GM21786 (cell line): Measurements from ENCODE around the gene GPD2.

Experiments used
- ATAC-seq: cut with Tn5 transposase; IDR thresholded peaks from one replicate; pipeline ENCODE4 v1.9.1; 2021; ENCODE audit not compliant: unreplicated experiment

The GPD2 gene

DNA sequence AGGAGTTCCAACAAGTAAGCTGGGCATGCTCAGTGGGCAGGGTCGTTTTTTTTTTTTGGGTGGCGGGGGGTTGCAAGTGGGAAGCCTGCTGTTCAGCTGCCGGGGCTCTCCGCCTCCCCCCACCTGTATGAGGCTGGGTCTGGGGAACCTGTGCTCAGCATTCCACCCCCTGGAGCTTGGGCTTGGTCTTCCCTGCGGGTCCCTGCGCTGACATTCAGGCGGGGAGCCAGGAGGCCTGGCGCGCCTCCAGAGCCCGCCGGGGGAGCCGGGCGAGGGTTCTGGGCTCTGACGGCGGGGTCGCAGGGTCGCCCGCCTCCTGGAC is 822 bp upstream of the GPD2 start:
- ATAC-seq: peak; percentile 0

DNA sequence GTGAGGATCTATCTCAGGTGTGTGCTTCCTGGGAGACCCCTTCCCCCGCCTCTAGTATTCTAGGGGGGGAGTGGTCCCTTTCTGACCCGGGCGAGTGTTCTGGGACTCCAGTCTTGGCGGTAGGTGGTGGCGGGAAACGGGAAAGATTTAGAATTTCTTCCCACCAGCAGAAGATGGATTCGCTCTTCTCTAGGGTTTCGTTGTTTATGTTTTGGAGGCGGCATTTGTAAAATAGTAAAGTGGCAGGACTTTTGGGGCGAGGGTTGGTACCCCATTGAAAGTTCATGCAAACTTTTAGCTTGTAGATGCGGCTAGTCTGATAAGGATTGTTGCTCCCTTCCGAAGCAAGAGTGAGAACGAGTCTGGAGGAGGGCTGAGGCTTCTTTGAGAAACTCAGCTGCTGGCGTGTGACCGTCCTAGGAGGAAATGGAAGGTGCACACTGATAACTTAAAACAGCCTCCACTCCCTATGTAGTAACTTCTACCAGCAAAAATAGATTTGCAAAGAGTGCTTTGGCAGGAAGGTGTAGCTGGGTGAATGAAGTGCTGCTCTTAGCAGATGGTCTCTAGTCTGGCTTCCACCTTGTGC is 412 bp downstream of the GPD2 start:
- peak; percentile 45 for ATAC-seq

DNA sequence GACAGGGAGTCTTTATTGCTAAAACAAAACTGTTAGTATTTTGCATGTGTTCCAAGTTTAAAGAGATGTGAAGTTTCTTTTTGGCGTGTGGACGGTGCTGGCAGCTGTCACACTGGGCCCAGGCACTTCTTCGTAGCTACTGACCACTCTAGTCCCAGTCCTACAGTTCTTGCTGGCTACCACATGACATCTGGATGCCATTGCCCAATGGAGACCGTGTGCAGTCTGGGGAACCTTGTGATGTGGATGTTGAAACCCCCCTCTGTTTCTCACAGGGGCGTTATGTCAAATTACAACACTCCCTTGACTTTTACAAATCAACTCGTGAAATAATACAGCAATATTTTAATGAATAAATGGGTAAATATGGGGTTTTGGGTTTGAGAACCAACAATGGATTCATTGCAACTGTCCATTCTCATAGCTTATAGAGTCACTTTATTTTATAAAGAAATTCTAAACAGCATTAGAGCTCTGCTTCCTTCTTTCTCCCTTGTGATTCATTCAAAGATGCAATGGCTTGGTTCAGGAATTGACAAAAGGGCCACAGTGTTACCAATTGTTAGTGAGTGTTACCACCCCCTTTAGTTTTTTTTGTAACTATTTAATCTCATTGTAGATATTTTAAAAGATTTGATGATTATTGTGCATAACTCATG is 1.2 kb downstream of the GPD2 start:
- ATAC-seq: peak; percentile 19

DNA sequence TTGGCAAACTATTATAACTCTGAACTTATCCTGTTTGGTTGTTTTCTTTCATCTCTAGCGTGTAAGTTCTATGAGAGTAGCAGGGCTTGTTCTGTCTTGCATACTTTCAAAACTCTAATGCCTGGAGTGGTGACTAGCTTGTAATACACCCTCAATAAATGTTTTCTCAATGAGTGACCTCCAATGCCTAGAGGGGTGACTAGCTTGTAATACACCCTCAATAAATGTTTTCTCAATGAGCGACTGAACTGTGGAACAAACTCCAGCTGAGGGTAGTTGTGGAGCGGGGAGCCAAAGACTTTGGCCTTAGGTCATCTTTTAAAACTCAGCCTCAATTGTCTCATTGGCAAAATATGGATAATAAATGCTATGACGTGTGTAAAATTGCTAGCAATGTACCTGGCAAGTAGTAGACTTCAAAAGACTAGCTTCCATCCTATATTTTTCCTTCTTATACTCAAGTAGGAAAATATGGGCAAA is 1.8 kb downstream of the GPD2 start:
- no peak for ATAC-seq

DNA sequence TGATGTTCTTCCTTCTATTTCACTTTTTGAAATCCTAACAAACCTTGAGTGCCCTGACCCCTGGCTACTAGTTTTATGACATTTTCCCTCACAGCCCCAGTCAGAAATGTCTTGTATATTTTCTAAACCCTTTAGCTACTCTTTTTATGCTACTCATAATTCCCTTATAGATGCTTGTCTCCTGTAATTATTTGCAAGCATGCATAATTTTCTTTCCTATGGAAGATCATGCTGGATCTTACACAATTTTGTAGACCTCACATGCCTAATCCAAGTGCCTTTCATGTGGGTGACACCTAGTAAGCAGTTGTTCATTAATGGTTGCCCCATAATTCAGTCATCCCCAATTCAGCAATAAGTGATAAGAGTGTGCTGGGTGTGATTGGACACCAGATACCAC is 6.9 kb downstream of the GPD2 start:
- ATAC-seq: no peak

DNA sequence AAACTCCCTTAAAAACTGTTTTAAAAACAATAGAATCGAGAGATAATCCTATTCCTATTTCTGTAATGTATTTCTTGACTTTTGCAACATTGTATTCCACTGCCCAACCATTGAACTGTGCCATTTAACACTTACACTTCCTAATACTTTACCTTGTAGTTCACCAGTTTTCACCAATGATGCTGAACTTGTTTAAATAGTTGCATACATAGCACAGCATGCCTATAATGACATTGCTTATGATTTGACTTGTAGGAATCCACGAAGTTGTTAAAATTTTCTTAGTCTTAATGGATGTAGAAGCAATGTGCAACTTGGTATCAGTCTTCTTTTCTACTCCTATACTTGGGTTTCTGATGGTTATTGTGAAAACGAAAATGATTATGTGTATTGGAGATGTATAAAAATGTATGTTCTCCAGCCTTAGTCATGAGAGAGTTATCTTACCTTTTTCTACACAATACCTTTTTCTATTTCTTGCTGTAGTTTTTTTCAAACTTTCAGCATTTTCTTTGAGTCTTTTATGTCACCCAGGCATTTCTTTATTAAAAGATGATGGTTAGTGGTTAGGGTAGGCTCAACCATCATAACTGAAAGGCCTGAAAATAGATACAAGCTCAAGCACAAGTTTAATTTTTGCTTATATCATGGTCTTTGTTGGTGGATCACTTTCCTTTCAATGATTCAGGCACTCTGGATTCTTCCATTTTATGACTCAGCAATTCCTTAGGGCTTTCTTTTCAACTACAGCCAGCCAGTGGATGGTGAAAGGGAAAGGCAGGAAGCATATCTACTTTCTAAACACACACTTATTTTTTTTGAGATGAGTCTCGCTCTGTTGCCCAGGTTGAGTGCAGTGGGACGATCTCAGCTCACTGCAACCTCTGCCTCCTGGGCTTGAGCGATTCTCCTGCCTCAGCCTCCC is 9.4 kb downstream of the GPD2 start:
- ATAC-seq: peak; percentile 76

DNA sequence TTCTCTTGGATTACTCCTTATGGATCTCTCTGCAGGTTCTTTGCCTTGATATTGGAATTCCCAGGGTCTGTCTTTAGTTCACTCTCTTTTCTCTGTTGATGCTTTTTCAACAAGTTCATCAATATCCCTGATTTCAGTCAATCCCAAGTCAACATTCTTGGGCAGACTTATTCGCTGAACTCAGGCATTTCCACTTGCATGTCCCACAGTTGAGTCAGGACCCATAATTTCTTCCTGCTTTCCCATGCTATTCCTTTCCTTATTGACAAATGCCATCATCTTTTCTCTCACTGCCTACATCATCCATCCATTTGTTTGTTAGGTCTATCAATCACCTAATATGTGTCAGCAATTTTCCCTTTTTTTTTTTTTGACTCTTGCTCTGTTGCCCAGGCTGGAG is 11.6 kb downstream of the GPD2 start:
- ATAC-seq: no peak

DNA sequence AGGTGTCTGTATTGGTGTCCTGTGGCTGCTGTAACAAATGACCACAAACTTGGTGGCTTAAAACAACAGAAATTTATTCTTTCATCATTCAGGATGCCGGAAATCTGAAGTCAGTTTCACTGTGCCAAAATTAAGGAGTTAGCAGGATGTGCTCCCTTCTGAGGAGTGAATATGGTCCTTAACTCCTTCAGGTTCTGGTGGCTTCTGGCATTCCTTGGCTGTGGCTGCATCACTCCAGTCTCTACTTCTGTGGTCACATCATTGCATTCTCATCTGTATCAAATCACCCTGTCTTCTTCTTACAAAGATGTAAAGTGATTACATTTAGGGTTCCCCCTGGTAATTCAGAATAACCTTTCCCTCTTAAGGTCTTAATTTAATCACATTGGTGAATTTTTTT is 12.6 kb downstream of the GPD2 start:
- ATAC-seq: no peak

DNA sequence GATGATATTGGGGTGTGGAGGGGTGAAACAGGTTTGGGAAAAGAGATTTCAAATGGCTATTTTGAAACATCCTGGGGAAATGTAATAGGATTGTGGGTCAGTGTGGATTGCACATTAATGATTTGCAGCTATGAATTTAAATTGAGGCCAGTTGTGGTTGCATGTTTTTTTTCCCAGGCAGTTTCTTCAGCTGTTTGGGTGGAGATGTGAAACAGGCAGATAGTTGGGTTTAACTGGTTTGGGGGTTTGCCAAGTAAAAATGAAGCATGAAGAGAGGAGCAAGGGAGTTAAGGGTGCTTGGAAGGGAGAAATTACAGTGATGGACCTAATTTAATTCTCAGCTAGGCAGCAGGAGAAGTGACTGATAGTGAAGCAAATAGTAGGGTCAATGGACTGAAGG is 16.8 kb downstream of the GPD2 start:
- no peak for ATAC-seq

DNA sequence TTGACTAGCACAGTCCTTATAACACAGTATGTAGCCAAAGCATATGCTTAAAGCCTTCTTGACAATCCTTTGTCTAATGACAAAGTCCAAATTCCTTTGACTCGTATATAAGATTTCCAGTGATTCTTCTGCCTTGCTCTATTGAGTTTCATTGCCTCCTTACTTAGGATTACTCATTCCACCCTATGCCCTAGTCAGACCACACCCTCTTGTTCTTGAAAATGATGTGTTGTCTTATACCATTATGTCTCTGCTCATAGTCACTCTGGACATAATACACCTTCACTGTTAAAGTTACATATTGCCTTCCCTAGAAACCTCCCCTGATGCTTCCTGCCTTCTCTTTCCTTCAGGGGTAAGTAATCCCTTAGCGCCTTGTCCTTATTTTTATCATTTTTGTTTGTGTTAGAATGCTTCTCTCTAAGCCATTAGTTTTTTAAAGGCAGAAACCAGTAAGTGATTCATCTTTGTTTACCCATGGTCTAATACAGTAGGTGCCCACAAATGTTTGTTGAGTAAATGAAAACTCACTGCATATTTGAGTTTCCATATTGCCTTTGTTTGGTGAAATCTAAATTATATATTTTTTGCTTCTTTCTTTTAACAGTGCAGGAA is 19.3 kb downstream of the GPD2 start:
- peak; percentile 38 for ATAC-seq

DNA sequence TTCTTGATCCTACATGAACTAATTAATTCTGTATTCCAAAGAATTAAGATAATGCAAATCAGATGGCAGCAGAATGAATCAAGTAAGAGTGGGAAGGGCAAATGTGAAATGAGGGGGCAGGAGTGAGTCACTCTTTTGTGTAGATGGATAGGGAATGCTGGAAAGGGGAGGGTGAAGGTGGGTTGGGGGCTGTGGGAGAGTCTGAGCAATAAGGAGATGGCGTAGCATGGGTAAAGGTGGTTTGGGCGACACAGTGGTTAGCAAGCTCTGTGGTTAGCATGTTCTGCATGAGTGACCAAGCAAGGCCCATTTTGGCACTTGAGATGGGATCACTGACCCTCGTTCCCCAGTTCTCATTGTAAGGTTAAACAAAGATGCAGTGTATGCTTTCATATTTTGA is 20.4 kb downstream of the GPD2 start:
- peak; percentile 89 for ATAC-seq

DNA sequence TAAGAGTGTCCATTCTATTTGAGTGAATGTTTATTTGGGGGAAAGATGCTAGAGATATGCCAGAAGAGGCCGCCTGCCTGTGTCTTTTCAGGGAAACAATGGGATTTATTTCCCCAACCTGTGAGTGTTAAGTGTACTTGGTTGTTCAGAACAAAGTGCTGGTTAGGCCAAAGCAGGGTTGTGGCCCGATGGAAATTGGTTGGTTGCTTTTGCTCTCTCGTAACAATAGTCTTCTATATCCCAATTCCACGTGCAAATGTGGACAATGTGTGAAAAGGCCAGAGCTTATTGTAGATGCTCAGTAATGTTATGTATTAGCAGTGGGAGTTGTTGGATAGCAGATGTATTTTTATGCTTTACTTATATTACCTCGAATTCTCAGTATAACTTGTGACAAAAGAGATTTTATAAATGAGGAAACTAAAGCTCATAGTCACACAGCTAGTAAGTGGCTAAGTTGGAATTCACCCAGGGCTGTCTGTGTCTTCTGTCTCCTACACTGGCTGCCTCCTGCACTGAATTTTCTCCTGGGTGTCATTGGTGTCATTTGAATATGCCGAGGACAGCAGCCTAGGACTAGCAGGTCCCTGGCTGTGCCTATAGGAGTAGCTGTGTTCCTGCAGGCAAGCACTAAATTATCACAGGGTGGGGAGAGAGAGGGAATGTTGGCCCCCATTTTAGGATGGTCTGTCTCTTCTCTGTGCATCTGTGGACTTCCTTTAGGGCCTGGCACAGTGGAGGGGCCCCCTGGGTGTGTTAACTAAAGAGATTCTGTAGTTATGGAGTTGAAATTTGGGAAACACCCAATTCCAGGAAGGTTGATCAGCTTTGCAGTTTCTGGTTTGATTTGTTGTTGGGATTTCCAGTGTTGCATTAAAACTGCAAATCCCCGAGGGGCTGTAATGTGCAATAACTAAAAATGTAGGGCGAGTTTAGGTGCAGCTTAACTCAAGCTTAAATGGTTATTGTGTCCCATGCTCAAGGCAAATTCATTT is 21.6 kb downstream of the GPD2 start:
- ATAC-seq: no peak

DNA sequence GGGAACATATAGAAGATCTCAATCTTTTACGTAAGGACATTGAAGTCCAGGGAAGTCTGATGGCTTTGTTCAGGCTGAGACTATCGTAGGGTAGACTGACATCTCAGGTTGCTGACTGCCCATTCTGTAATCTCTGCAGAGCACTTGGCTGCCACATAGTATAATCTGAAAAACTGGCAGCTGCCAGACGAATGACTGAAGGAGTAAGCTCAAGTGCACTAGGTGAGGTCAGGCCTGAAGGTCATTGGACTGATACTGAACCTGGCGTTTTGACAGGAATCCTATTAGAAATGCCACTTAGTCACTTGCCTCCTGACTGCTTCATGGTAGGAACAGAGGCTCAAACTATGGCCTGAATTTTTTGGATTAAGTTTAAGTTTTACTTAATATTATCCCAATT is 23.5 kb downstream of the GPD2 start:
- ATAC-seq: no peak

DNA sequence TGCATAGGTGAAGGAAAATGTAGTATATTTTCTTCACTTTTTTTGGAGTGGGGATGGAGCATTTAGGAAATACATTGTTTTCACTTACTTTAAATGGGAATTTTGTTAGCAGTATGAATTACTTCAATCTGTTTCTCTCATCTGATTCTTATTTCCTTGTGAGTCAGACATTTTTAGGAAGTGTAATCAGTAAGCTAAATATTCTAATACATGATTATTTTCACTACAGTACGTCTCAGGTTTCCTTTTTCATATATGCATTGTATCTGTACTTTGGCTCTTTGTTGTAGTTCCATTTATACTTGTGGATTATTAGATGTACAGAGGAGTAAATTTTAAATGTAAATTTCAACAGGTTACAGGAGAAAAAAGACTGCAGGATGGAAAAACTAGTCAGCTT is 27.9 kb downstream of the GPD2 start:
- ATAC-seq: no peak

DNA sequence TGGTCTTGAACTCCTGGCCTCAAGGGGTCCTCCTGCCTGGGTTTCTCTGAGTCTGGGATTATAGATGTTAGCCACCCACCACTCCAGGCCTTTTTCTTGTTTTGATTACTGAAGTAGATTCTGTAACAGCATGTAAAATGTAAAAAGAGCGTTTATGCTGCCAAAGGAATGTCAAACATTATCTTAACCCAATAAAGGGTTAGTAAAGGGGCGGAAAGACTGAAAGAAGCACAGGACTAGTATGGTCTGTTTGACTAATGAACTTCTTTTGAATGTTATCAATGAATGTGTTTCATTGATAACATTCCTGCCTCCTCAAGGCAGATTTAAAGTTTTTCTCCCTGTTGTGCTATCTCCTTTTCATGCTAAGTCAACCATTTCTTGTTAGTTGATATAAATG is 29.4 kb downstream of the GPD2 start:
- no peak for ATAC-seq

DNA sequence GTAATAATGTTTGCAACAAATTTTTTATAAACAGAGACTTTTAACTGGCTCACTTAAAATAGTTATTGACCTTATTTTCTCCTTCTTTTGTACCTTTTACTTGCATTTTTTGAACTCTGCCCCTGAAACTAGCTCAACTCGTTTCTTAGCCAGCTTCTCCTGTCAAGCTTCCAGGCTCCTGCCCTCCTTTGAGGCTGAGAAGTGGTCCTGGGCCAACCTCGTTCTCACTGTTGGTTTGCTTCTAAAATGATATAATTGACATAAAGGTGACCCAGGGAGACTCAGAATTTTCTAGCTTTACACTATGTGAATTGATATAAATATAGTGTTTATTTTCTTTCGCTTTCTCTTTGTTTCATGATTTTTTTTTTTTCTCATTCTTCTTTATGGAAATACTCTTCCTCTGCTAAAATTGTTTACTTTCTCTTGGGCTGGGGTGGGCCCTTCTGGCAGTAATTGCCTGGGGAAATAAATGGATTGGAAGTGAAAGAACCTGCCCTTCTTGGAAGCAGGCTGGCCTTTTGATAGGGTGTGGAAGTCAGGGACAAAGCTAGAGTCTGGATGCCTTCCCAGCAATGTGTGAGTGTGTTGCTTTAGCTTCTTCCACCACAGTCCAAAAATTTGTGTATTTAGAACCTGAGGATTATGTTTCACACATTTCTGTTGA is 30.7 kb downstream of the GPD2 start:
- ATAC-seq: no peak

DNA sequence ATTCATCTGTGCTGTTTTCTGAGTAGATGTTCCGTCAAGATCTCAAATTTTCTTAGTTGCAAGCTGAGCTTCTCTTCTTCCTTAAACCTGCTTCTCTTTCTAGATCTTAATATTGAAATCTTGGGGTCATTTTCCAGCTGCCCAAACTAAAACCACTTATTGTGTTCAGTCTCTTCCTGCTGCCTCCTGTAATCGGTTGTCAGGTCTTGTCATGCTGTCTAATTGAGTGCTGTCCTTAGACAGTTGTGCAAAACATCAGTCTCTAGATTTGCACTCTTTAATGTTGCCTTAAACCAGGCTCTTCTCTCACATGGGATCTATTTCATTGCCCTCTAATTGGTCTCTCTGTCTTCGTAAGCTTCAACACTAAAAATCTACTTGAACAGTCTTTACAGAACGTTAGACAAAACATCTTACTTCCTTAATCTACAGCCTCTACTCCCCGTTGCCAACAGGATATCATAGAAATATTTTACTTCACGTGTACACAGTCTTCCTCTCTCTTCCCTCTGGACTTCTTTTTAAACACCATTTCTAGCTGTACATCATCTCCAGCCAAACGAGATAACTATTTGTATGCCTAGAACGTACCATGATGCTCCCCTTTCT is 34.9 kb downstream of the GPD2 start:
- ATAC-seq: peak; percentile 24

DNA sequence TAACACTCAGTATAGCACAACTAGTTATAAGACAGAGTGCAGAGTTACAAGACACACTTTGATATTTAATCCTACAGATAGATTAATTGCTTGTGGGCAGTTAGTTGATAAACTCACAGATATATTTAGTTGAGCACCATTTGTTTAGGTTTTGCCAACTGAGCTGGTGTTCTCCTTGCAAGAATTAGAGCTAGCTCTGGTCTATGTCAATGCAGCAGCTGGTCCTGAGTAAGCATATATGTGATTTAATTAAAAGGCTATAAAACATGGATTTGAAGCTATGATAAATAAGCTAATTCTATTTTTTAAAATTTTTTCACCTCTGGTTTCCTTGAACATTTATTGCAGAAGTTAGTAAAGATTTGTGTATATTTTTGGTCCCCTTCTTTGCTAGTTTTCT is 35.6 kb downstream of the GPD2 start:
- ATAC-seq: no peak

DNA sequence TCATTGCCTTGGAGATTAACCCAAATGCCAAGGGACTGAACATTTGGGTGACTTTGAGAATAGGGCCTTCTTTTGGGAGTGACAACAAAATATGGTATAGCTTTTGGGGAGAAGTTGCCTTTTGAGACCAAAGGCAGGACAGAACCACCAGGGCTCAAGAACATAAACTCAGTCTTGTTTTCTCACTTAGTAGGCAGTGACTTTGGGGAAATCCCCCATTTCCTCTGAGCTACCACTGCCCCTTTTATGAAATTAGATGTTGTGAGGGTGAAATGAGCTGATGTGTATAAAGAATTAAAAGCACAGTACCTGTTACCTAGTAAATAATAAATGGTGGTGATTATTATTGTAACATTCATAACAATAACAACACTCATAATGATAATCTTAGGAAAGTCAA is 36.5 kb downstream of the GPD2 start:
- ATAC-seq: peak; percentile 44

DNA sequence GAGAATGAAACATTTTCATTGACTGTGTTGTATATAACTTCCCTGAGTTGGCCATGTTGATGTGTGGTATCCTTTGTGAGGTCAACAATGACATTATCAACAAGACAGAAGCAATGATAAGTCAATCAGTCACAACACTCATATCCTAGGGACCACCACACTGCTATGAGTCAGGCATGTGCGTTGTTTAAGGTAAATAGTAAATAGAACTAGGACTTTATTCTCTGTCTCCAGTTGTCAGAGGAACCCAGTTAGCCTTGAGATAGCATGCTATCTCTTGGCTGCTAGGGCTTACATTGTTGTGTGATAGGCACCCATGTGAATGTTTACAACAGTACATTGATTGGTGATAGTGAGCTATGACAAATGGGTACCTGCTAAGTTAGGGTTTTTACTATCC is 37.3 kb downstream of the GPD2 start:
- ATAC-seq: no peak
